ENCODE results near the gene MAPK8IP3.

The MAPK8IP3 gene

DNA sequence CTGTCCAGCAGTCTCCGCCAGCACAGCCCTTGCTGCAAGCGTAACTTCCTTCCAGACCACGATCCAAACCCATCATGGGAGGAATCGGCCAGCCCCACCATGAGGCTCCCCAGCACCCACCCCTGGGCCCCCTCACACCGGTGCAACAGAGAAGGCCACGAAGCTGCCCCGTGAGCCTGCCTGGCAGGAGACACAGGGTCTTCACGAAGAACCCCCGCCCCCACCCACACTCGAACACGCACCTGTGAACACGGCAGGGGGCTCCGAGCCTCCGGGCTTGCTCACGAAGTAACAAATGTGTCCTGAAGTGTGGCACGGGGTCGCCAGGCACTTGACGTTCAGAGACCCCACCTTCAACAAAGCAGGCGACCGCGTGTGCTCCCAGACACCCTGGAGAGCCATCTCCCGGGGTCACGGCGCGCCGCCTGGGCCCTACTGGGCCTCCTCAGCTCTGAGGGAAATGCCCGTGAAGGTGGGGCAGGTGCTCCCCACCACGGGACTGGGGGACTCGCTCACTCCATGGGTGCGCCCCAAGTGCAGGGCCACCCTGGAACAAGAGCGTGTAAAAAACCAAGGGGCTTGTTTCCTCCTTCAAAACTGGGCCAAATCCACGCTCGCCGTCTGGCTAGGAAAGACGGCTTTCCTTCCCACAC, 113.0 kb downstream of the MAPK8IP3 start:
- no peak overlapping the region for H3K27ac ChIP-seq
- no peak for DNase-seq (ENCODE audit: low read depth, low spot score)

DNA sequence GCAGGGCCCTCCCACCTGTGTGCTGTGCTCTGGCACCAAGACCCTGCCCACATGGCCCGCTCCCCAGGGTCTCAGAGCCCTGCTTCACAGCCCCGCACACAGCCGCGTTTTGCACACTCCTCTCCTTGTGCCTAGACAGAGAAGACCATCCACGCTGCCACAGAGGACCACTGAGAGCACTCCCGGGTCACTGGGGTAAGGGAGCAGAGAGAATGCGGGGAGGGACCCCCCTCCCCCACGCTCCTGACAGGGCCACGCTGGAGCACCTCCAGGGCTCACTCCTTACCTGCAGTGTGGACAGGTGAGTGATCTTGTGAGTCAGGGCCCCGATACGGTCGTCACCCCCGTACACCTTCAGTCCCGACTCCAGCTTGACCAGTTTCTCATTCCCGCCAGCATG, 113.6 kb downstream of the MAPK8IP3 start:
- no peak overlapping the region for H3K27ac ChIP-seq
- DNase-seq (ENCODE audit: low read depth, low spot score) = no peak

Data from epithelial cell of prostate (primary cell).